H1 (cell line): ENCODE results near the gene BMF. TPM values are rescaled to one million over a fixed set of nuclear protein-coding genes. Genes with fewer than 3 reads are reported as not detected.

Experiments
- ATF2 ChIP-seq: IDR thresholded peaks from 2 replicates; pipeline ENCODE4 v1.6.1; 2012; ENCODE audit warnings: low read length, inconsistent platforms
- CBX5 ChIP-seq: fragments of 300-800, 300-1000 bp; sonication (generic); IDR thresholded peaks from 2 replicates; pipeline ENCODE4 v1.7.1; 2016; ENCODE audit warnings: antibody characterized with exemption, low read length, low read depth
- JUN ChIP-seq: IDR thresholded peaks from 2 replicates; pipeline ENCODE4 v1.6.1; 2011; ENCODE audit warnings: low read depth, mild to moderate bottlenecking, improper control_type of control experiment, low read length
- NRF1 ChIP-seq: IDR thresholded peaks from 2 replicates; pipeline ENCODE4 v1.6.1; 2011; ENCODE audit warnings: mild to moderate bottlenecking, low read depth, low read length, improper control_type of control experiment
- SIRT6 ChIP-seq: IDR thresholded peaks from one replicate; pipeline ENCODE4 v1.7.1; 2012; ENCODE audit warnings: low read length, inconsistent platforms
- SIX5 ChIP-seq: IDR thresholded peaks from 2 replicates; pipeline ENCODE4 v1.6.1; 2011; ENCODE audit warnings: mild to moderate bottlenecking, low read depth, low read length
- SUZ12 ChIP-seq: fragments of 200-600 bp; sonication (generic); IDR thresholded peaks from 2 replicates; pipeline ENCODE4 v1.6.1; 2012; ENCODE audit warnings: mild to moderate bottlenecking, inconsistent platforms, low read length, moderate library complexity, mixed read lengths
- polyA plus RNA-seq, 7 experiments: library from polyadenylated mRNA; depleted of rRNA in 3 of 7; stranded (reverse) in 5 of 7; unstranded in 2 of 7; fragments of >200 nt in 5 of 7; fragments of 200-250 nt in 2 of 7; gene quantifications; 1 replicate in 5 of 7; 2 replicates in 1 of 7; 4 replicates in 1 of 7; pipeline versions ENCODE4 v1.2.1 to v1.2.3, GENCODE V29; 2011 to 2013; ENCODE audit warnings: missing spikeins in 2 of 7, mixed read lengths in 2 of 7
- total RNA-seq: library from RNA; stranded (reverse); fragmentation: NEBNext Ultra II Directional; extraction: Animal tissue kit (Norgen Biotek cat#: 25700); gene quantifications from 2 replicates; pipeline ENCODE4 v1.2.1, GENCODE V29; 2021

Gene BMF
- total and polyA plus RNA-seq, 2 of the 8 experiments (the other 6 are each of a cell fraction or from before 2014, with no cell fraction given) = 21.2 to 24.2 TPM

DNA sequence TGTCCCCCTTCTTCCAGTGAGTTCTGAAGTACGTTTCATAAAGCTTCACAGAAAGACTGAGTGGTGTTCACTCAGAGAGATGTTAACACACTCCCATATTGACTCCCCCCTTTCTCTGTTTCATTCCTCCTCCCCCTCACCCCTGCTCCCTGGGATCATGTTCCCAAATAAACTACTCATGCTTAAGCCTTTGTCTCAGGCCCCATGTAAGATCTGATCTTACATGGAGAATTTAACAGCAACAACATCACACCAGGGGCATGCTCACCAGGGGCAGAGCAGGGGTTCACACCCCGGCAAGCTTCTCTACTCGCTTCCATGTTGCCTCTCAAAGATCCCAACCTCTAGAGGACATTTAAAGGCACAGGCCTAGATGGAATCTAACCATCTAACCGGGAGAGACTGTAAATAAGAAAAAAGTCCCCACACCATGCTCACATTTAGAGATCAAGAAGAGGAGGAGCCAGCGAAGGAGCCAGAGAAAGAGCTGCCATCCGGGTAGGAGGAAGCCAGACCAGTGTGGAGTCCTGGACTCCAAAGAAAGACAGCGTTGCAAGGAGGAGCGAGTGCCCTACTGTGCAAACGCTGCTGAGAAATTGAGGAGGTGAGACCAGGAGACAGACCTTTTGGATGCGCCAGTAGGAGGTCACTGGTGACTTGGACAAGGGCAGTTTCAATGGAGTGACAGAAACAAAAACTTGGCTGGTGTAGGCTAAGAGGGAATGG, 48.3 kb downstream of the BMF start (continued):
- TF ChIP-seq JUN (no peak), SIX5 (no peak), ATF2 (no peak), NRF1 (no peak), SUZ12 (no peak), CBX5 (no peak), SIRT6 (no peak)
